NOMO-1 treated with DMSO at 0.1 percent for 48 hours (cell line): ENCODE data around the gene RAB14.

Experiments used
- DNase-seq: peaks from one replicate; lab custom pipeline; 2025; ENCODE audit not compliant: unreplicated experiment; lab: John Stamatoyannopoulos, UW

Gene RAB14

GRCh38 chr9:121201738-121202533 lies at the start of gene RAB14:
Gene RAB14, minus strand, starts transcription at chr9:121201869. Its CDS starts 8,457 bp downstream, at chr9:121193412.
- peak; percentile 99 for DNase-seq

- DNase-seq, result peak; percentile 92
Measured at GRCh38 chr9:121249563-121249962, 47.9 kb upstream of the RAB14 start.

DNA sequence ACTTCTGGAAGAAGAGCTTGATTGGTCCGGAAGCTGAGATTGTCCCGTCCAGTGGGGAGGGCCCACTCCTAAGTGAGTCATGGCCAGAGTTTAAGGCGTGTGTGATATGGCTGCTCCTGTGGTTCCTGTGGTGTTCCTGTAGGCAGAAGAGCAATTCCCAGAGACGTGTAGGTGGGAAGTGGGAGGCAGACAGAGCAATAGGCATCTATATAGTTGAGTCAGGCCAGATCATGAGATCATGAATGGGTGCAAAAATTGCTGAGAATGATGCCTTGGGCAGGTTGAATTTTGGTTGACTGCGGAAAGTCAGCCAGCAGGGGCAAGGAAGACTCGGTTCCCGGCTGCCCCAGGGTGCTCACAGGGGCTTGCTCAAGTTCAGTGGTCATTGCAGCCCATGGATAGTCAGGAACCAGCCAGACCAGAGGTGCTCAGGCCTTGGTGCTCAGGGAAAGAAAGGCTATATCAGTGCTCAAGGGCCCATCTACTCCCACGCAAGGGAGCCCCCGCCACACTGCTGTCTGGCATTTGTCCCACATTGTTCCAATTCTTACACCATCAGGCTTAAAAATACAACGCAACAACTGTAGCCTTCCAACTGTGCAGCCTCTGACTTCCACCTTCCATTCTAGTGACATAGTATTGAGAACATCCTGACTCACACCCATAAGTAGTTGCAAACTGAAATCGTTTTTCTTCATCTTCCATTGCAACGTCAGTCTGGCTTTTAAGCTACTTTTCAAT lies 45.3 kb upstream of the RAB14 start:
- DNase-seq, result peak; percentile 52

DNA sequence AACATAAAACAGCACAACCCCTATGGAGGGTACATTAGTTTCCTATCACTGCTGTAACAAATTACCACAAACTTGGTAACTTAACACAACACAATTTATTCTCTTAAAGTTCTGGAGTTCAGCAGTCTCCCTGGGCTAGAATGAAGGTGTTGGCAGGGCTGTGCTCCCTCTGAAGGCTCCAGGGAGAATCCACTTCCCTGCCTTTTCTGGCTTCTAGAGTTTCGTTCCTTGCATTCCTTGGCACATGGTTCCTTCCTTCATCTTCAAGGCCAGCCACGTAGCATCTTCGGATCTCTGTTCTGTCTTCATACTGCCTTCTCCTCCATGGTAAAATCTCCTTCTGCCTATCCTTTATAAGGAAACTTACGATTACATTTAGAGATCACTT lies 41.3 kb upstream of the RAB14 start:
- DNase-seq, result no peak

GRCh38 chr9:121242219-121242958 lies 40.7 kb upstream of the RAB14 start:
- no peak for DNase-seq

- no peak for DNase-seq
Measured at GRCh38 chr9:121240472-121241135, 38.9 kb upstream of the RAB14 start.

DNA sequence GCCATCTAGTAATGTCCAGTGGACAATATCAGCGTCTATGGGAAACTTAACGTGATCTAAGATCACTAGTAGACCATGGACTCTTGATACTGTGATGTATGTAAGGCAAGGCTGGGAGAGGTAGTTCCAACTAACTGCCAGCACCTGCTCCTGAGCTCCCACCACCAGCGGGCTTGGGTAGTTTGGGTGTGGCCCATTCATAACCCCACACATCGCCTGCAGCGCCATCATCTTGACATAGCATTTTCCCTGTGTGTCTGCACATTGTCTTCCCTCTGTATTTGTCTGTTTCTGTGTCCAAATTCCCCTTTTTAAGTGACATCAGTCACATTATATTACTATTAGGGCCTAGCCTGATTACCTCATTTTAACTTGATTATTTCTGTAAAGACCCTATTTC lies 38.2 kb upstream of the RAB14 start:
- no peak for DNase-seq

- DNase-seq, result no peak
Measured at GRCh38 chr9:121239071-121239470, 37.4 kb upstream of the RAB14 start.

DNA sequence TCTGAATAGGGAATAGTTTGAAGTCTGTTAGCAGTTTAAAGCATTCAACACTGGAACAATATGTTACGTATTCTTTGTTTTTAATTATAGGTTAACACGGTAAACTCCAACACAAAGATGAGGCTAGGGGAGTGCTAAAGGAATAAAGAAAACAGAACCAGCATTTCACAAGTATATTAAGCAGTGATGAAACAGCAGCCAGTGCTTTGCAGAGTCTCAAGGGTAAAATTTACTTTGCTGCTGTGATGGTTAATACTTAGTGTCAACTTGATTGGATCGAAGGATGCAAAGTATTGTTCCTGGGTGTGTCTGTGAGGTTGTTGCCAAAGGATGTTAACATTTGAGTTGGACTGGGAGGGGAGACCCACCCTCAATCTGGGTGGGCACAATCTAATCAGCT lies 36.2 kb upstream of the RAB14 start:
- DNase-seq, result no peak

GRCh38 chr9:121235512-121235911 lies 33.8 kb upstream of the RAB14 start:
- DNase-seq, result no peak

- DNase-seq, result no peak
Measured at GRCh38 chr9:121234832-121235161, 33.1 kb upstream of the RAB14 start.

- DNase-seq, result peak; percentile 61
Measured at GRCh38 chr9:121233906-121234831, 32.5 kb upstream of the RAB14 start.

DNA sequence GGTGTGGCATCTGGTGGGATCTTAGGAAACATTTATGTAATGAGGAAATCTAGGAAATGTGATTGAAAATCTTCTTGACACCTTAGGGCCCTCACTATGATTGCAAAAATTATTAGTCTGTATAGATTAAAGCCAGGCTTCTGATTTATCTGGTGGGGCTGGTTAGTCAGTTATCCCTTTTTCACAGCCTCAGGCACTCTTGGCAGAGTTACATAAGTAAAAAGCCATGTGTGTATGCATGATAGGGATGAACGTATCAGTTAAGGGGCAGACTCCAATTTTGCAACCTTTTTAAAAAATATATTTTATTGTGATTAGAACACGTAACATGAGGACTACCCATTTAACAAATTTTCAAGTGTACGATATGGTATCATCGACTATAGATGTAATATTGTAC lies 30.6 kb upstream of the RAB14 start:
- no peak for DNase-seq

- DNase-seq, result no peak
Measured at GRCh38 chr9:121230256-121230655, 28.6 kb upstream of the RAB14 start.

DNA sequence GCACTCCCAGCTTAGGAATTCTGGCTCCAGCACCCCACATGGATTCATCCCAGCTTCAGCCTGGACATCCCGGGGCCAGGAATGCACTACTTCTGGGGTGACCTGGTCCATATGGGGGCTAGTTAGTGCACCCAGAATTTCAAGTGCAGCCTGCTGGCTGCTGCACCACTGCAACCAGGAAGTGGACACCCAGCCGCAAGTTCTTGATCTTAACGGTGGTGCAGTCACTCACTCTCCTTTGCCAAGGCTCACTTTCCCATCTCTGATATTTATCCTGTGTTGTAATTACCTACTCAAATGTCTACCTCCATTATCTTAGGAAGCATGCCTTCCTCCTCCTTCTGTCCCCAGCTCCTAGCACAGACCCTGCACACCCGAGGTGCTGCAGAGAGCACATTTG lies 26.2 kb upstream of the RAB14 start:
- no peak for DNase-seq

DNA sequence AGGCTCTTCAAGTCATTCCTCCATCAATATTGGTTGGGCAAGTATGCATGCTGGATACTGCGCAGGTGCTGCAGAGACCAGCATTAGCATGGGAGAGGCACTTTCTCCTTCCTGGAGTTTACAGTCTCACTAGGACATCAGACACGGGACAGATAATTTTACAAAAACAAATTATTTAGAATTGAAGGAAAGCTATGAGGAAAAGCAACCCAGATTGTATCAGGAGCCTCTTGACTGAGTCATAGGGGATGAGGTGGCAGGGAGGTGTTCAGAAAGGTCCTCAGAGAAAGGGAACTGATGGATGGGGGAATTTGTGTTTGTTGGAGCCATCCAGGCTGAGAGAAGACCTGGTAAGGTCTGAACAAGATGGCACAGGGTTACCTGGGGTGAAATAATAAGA lies 24.5 kb upstream of the RAB14 start:
- DNase-seq, result no peak

GRCh38 chr9:121225240-121225639 lies 23.6 kb upstream of the RAB14 start:
- no peak for DNase-seq

DNA sequence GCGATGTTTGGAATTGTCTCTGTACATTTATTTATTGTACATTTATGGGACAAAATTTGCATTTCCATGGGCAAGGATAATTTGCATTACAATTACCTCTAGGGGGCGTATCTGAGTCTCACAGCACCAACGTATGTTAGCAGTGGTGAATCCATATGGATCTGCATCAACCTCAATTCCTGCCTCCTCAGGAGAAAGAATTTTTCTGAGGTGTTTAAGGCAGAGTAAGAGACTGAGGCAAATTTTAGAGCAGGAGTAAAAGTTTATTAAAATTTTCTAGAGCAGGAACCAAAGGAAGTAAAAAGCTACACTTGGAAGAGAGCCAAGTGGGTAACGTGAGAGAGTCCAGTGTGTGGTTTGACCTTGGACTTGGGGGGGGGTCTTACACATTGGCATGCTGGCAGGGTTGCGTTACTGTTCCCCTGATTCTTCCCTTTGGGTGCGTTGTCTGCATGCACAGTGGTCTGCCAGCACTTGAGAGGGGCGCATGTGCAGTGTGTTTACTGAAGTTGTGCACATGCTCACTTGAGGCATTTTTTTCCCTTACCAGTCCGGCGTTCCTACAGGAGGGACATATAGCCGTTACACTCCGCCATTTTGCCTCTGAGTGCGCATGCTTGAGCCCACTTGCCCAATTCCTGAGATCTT lies 21.0 kb upstream of the RAB14 start:
- peak; percentile 23 for DNase-seq

GRCh38 chr9:121221664-121222055 lies 20.0 kb upstream of the RAB14 start:
- no peak for DNase-seq
